ENCODE results near the gene FBN2.
"Not testable (repeated sequence)": the region's sequence is repeated elsewhere in the genome, so short reads cannot be mapped to it uniquely, and the experiment has no call there.

FBN2 gene

DNA sequence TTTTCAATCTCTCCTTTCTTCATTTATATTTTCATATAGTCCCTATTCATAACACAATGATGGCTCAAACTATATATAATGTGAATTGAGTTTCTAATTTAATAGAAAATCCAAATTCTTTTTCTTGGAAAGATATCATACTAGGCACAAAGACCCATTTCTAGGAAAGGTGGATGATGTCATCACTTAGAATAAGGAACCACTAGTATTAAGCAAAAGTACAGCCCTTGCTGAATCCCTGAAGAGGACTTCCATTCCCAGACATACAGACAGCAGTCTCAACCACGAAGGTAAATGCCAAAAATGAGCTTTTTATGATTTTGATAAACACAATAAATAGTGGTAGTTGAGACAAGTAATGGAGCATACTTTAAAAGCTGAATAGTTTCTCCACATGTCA lies 210.0 kb downstream of the FBN2 start:
- in situ Hi-C loops (cut with MboI; ENCODE audit: low sequenced_read_pairs): no loop called here

DNA sequence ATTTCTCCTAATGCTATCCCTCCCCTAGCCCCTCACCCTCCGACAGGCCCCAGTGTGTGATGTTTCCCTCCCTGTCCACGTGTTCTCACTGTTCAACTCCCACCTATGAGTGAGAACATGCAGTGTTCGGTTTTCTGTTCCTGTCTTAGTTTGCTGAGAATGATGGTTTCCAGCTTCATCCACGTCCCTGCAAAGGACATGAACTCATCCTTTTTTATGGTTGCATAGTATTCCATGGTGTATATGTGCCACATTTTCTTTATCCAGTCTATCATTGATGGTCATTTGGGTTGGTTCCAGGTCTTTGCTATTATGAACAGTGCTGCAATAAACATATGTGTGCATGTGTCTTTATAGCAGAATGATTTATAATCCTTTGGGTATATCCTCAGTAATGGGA lies 216.6 kb downstream of the FBN2 start:
- in situ Hi-C loops (cut with MboI; ENCODE audit: low sequenced_read_pairs): not testable (repeated sequence)

DNA sequence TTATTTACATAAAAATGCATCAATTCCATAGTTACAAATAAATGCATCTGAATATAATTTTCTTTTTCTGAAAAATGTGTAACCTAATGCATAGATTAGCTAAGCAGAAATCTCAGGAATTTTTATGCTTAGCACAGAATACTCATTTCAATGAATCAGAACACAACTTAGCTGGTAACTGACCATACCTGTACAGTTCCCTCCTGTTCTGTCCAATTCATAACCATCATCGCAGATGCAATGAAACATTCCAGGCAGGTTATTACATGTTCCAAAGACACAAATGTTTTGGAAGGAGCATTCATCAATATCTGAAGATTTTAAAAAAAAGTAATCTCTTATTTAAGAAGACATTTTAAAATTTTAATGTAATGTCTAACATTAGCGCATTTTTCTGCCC lies 219.4 kb downstream of the FBN2 start:
- in situ Hi-C loops (cut with MboI; ENCODE audit: low sequenced_read_pairs): no loop called here

DNA sequence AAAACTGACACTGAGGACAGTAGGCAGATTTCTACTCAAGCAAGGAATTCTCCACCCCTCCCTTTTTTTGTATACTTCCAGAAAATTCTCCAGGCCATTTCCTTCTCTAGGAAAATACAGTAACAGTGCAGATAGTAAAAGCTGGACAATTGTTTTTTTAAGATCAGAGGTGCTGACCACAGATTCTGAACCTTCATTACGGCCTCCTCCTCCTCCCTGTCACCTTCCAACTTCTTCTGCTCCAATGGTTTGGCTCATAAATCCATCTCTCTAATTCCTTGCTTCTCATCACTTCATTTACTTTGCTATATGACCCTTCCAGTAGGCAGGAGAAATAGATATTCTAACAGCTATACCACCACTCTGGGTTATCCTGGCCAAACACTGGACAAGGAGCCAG lies 220.6 kb downstream of the FBN2 start:
- in situ Hi-C loops (cut with MboI; ENCODE audit: low sequenced_read_pairs): no loop called here

DNA sequence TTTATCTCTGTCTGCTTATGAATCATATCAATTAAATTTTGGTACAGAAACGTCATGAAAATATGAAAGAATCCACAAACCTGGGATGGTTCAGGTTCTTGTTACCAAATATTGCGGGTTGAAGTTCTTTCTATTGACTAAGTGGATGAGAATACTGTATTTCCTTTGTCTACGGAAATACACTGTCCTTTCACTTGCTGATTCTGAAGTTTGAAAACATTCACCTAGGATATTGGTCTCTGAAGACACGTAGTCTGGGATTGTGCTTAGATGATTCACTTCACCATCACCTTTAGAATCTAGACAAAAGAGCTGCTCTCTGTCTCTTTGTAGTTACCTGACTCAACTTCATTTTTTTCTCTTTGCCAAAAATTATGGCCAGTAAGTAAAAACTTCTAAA lies 222.4 kb downstream of the FBN2 start:
- in situ Hi-C loops (cut with MboI; ENCODE audit: low sequenced_read_pairs): no loop called here

DNA sequence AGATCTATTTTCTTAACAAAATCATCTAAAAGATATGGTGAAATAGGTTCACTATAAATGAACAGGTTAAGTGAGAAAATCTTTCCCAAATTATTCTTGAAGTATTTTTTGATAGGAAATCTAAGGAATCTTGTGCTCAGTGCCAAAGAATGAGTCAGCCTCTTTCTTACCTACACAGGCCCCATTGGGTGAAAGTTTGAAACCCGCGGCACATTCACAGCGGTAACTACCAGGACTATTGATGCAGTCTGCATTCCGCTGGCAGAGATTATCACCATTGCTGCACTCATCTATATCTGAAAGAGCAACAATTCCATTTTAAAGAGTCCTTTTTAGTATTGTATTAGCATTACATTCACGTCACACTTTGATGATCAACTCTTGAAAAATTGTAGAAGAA lies 232.7 kb downstream of the FBN2 start:
- in situ Hi-C loops (cut with MboI; ENCODE audit: low sequenced_read_pairs): no loop called here

DNA sequence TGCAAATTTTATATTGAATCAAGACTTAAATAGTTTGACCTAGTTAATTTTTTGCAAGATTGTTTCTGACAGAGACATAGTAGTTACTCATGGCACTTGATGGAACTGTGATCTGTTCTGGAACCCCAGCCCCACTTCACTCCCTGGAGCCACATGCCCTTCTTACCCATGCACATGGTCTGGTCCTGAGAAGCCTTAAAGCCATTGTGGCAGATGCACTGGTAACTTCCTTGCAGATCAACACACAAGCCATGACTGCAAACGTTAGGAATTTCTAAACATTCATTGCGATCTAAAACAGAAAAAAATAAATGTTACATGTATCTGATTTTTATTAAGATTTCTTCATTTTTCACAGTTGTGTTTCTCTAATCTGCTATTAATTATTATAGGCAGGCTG lies 233.3 kb downstream of the FBN2 start:
- in situ Hi-C loops (cut with MboI; ENCODE audit: low sequenced_read_pairs): no loop called here

DNA sequence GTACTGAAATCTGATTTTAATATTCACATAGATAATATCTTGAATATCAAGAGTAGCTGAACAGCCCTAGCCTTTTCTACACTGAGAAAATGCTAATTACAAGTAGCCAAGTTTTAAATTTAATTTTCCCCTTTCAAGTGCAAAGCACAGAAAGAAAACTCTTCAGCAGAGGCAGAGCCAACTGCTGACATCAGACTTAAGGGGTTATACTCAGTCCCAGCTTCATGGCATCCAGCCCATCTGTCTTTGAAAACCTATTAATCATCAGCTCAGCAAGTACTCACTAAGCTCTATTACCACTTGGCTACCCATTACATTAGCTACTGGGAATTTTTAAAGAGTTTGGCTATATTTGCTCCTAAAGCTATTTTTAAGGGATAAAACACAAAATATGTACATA lies 234.0 kb downstream of the FBN2 start:
- in situ Hi-C loops (cut with MboI; ENCODE audit: low sequenced_read_pairs): no loop called here

DNA sequence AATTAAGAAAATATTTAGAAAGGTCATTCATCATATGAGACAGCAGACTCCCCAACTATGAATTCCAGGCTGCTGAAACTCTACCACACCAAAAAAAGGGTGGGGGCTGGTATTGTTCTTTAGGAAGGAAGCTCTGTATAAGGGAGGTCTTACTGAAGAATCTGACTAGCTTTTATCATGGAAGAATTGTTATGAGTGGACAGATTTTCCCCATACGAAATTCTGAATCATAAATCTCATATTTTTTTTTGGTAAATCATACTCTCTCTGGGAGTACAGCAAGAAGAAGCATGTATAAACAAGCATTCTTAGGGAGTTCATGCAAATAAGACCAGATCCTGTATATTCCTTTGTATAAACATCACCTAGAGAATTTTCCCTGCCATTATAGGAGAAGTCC lies 234.5 kb downstream of the FBN2 start:
- in situ Hi-C loops (cut with MboI; ENCODE audit: low sequenced_read_pairs): no loop called here

DNA sequence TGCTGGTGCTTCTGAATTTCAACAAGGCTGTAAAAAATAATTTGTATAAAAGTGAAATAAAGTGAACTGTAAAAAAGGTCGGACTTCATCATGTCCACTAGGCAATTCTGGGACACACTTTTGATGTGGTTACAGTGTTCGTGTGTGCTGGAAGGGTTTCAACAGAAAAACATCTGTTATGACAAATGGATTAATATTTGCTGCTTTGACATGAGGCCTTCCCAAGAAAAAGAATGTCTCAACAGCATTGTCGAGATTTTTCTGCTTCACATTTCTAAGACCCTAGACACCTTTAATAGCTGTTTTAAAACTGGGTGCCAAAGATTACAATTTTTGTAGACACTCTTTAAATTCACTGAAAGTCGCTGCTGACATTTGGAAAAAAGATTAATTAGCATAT lies 237.9 kb downstream of the FBN2 start:
- in situ Hi-C loops (cut with MboI; ENCODE audit: low sequenced_read_pairs): no loop called here

DNA sequence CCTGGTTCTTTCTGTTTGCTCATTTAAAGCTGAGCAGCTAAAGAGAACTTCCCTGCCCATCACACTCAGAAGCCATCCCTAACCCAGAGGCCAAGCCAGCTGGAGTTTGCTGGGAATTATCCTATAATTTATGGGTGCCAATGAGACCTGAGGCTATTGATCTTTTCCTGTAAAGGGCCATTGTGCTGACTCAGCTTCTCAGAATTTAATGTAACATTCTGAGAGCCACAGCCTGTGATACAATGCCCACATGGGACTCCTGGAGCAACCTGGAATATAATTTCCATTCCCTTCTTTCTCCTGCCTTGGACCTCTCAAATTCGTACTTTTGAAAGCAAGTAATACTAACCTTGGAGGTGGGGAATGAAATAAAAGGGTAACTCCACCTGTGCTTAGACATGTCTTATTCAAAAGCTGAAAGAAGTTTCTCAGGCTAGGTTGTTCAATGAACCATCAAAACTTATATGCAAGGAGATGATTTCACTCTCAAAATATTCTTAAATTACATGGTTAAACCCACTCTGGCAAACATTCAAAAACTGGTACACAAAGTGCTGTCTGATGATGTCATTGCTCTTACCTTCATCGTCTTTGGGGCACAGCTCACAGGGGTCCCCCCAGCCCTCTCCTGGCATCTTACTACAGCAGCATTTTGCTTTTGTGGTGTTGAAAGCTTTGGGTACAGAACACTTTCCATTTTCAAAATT lies 247.7 kb downstream of the FBN2 start:
- in situ Hi-C loops (cut with MboI; ENCODE audit: low sequenced_read_pairs): no loop called here

DNA sequence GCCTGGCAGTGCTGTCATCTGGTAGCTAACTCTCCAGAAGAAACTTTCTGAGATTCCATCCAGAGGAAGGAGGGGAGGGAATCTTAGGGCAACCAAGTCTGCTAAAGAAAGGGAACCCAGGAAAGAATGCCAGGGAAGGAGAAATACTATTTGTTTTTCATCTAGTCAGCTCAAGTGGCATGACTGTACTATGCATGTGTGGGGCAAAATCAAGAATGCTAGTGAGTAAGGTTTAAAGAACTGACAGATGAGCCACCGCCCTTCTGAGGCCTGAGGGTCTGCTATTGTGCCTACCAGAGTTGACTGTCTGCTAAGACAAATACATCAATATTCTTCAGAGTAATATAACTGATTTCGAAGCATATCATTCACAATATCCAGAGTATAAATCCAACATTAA lies 250.3 kb downstream of the FBN2 start:
- in situ Hi-C loops (cut with MboI; ENCODE audit: low sequenced_read_pairs): no loop called here

DNA sequence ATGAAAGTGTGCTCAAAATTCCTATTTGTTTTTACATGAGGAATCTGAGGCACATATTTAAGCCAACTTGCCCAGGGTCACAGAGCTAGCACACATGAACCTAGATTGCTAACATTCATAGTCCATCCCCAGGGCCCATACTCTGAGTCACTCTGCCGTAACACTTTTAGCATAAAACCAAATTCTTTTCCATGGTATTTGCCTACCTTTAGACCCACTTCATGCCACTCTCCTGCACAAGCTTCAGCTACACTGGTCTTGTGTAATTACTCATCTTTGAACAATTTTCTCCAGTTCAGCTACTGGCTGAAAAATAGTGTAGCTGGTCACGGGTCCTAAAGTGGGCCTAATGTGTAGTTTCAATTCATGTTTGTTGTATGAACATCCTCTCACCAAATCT lies 253.8 kb downstream of the FBN2 start:
- in situ Hi-C loops (cut with MboI; ENCODE audit: low sequenced_read_pairs): no loop called here

DNA sequence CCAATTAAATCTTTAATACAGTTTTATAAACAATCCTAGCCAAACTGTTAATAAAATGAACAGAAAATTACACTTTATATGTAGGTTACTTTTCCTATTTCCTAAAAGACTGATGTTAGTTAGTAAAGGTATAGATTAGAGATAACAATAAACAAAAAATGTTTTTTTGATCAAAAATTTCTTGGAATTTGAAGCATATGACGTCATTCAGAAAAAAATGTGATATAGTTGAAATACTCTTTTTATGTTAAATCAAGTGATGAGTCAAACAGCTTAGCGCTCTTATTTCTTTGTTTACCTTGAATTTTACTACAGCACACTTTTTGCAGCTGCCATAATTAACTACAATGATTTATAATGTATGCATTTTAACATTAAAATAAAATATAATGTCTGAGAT lies 258.7 kb downstream of the FBN2 start:
- in situ Hi-C loops (cut with MboI; ENCODE audit: low sequenced_read_pairs): no loop called here

DNA sequence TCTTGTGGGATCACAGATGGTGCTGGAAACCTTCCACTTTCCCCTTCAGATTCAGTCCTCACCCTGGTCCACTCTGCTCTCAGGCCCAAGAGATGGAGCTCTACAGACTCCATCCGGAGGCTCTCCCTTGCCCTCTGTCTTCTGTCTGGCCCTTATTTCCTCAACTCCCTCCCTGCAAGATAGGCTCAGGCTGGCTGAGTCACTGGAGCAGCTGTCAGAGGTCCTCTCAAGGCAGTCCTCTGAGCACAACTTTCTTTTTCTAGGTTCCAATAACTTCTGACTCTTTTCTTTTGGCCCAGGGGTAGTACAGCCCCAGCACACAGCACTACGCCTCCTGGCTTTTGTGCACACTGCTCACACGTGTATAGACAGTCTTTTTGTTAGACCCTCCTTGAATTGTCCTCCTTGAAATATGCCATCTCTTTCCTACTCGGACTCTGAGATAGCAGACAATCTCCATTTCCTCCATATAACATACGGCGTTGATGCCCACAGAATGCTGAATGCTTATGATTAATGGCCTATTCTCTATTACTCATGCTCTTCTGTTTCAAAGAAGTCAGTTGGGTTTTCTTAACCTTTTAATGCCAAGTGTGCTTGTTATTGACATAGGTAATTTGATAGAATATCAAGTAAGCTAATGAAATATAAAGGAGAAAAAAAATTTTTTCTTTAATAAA lies 261.4 kb downstream of the FBN2 start:
- in situ Hi-C loops (cut with MboI; ENCODE audit: low sequenced_read_pairs): no loop called here

DNA sequence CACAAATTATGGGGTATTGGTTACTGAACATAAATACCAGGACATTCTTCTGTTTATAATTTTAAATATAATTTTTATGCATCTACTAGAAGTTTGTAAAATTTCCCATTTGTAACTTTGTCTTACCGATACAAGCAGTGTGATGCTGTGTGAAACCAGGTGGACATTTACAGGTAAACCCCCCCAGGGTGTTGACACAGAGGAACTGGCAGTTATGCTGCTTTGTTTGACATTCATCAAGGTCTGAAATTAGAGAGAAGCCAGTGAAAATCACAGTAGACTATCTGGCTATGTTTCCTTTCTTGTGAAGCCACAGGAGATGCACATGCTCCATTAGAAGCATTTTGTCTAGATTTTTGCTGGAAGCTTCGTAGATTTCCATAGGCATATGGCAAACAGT lies 263.6 kb downstream of the FBN2 start:
- in situ Hi-C loops (cut with MboI; ENCODE audit: low sequenced_read_pairs): no loop called here

DNA sequence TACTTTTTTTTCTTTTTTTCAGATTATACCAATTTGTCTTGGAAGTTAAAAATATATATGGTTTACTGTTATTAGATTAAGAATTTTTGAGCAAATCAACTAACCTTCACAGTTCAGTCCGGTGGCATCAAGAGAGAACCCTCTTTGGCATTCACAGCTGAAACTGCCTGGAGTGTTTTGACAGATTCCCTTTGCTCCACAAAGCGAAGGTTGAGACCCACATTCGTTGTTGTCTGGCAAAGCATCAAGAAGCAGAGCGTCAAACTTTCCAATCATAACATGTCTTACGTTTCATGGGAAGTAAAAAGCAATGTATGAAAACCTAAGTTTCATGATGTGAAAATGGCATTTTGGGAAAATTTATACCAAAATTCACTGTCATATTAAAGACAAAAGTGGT lies 264.3 kb downstream of the FBN2 start:
- in situ Hi-C loops (cut with MboI; ENCODE audit: low sequenced_read_pairs): no loop called here

DNA sequence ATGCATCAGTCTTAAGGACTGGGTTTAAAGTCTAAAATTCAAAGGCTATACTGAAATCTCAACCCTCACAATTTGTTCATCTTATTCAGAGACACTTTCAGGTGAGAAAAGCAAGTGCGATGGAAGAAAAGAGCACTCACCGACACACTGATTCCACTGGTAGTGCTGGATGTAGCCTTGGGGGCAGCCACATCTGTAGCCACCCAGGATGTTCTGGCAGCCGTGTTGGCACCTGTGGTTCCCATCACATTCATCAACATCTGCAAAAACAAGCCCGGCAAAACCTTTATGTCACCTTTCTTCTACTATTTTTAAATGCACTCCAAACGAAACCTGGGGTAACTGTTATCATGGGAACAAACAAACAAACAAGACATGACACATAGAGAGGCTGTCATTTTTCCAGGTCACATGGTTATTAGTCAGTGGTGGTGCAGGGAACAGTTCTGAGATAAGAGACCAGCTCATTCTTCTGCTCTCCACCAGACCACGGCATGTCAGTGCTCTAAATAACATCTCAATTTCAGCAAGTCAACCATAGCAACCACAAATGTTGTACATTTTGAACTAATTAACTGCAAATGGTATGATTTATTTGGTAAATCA lies 266.1 kb downstream of the FBN2 start:
- in situ Hi-C loops (cut with MboI; ENCODE audit: low sequenced_read_pairs): no loop called here

DNA sequence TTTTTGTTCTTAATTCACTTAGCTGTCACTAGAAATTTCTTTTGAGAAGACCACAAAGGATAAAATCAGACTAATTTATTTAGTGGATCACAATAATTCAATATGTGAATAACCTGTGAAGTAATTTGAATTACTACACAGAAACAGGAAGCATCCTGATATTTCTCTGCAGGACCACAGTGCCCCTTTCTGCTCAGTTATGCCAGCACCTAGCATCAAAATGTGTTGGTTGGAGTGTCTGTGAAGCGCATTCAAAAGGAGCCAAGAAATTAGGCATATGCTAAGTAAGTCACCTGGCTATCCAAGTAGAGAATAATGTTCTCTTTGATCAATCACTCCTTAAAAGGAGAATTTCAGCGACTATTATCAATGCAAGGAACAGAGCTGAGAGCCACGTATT lies 267.0 kb downstream of the FBN2 start:
- in situ Hi-C loops (cut with MboI; ENCODE audit: low sequenced_read_pairs): no loop called here

DNA sequence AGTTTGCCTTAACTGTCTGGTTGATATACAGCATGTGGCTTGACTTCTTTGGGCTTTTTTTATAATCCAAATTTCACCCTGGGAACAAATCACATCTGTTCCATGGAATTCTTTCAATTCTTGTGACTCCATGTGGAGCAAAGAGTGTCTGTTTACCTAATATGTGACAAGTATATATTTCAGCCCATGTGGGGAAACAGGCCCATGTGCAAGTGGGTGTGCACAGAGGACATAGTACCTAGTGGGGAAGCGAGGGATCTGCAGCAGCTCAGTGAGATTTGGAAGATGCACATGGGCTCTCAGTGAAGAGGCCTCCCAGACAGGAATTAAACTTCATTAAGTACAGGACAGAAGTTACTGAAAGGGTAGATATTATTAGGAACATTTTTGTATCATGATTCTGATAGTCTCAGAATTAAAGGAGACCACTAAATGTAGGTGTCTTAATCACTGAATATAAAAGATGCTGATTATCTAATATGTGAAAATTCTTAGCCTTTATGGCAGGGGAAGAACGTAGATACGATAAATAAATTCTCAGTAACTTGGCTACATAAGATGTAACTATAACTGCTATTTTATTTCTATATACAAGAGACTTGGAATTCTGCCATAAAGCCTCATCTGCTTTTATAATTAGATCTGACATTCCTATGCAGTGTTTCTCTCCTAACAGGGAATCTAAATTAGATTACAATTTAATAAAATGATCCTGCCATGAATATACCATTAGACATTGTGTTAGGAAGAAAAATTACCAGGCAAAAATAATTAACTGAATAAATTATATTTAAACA lies 273.3 kb downstream of the FBN2 start:
- in situ Hi-C loops (cut with MboI; ENCODE audit: low sequenced_read_pairs): no loop called here

DNA sequence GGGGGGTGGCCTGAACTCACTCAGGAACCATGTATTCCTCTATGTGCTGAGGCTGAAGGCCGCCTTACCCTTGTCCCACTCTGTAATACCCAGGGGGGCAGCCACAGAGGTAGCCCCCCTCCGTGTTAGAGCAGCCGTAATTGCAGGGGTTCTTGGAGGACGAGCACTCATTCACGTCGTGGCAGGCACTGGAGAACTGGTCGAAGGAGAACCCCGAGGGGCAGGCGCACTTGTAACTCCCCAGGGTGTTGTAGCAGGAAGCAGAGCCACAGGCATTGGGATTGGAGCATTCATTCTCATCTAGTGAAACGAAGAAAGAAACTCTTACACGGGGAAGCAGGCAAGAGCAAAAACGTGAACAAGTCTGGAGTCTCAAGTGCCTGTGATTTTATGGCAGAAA lies 274.7 kb downstream of the FBN2 start:
- in situ Hi-C loops (cut with MboI; ENCODE audit: low sequenced_read_pairs): no loop called here

DNA sequence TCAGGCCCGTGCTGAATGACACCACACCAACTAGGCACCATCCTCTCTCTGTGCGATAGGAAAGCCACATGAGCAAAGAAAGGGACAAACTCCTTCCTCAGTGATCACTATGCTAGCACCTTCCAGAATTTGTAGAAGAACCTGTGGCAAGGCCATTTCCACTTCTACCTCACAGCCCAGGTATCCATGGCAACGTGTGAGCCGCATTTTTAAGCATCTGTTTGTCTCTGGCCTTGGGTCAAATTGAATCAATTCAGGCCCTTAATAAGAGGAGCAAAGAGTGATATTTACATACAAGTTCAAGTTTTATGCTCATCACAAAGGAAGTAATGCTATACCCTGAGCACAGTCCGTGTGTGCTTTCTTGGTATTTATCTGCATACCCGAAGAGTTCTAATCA lies 275.1 kb downstream of the FBN2 start:
- in situ Hi-C loops (cut with MboI; ENCODE audit: low sequenced_read_pairs): no loop called here
